ENCODE measurements around the gene ZNF462. TPM values are rescaled to one million over a fixed set of nuclear protein-coding genes. Genes with fewer than 3 reads are reported as not detected.
"Not testable (repeated sequence)": the region's sequence is repeated elsewhere in the genome, so short reads cannot be mapped to it uniquely, and the experiment has no call there.

The ZNF462 gene
- total RNA-seq, 1 experiment from 2014 or later: 3.9 TPM

- in situ Hi-C loops (cut with HindIII; ENCODE audit: low pct_unique_long_range_greater_than_20kb, low sequenced_read_pairs): no loop called here
- peak; percentile 41 for DNase-seq (ENCODE audit: low read depth)
Observed at GRCh38 chr9:106878934-106879333, 16.0 kb downstream of the ZNF462 start.

GRCh38 chr9:106879439-106879882 lies 16.5 kb downstream of the ZNF462 start:
- in situ Hi-C loops (cut with HindIII; ENCODE audit: low pct_unique_long_range_greater_than_20kb, low sequenced_read_pairs): no loop called here
- DNase-seq (ENCODE audit: low read depth): no peak

- DNase-seq (ENCODE audit: low read depth): no peak
- in situ Hi-C loops (cut with HindIII; ENCODE audit: low pct_unique_long_range_greater_than_20kb, low sequenced_read_pairs): no loop called here
Observed at GRCh38 chr9:106880081-106880480, 17.1 kb downstream of the ZNF462 start.

GRCh38 chr9:106880863-106881262 lies 17.9 kb downstream of the ZNF462 start:
- no peak for DNase-seq (ENCODE audit: low read depth)
- in situ Hi-C loops (cut with HindIII; ENCODE audit: low pct_unique_long_range_greater_than_20kb, low sequenced_read_pairs): no loop called here

- in situ Hi-C loops (cut with HindIII; ENCODE audit: low pct_unique_long_range_greater_than_20kb, low sequenced_read_pairs): no loop called here
- DNase-seq (ENCODE audit: low read depth): peak; percentile 28
Observed at GRCh38 chr9:106883030-106883429, 20.1 kb downstream of the ZNF462 start.

- in situ Hi-C loops (cut with HindIII; ENCODE audit: low pct_unique_long_range_greater_than_20kb, low sequenced_read_pairs): no loop called here
- peak; percentile 42 for DNase-seq (ENCODE audit: low read depth)
Observed at GRCh38 chr9:106883626-106884190, 20.7 kb downstream of the ZNF462 start.

- DNase-seq (ENCODE audit: low read depth): peak; percentile 11
Observed at GRCh38 chr9:106885451-106885850, 22.5 kb downstream of the ZNF462 start.

GRCh38 chr9:106886111-106887046 lies 23.4 kb downstream of the ZNF462 start:
- in situ Hi-C loops (cut with HindIII; ENCODE audit: low pct_unique_long_range_greater_than_20kb, low sequenced_read_pairs): no loop called here
- no peak for DNase-seq (ENCODE audit: low read depth)

More at GRCh38 chr9:106885451-106885850, 22.5 kb downstream of the ZNF462 start:
- in situ Hi-C loops (cut with HindIII; ENCODE audit: low pct_unique_long_range_greater_than_20kb, low sequenced_read_pairs): no loop called here

- DNase-seq (ENCODE audit: low read depth): no peak
- in situ Hi-C loops (cut with HindIII; ENCODE audit: low pct_unique_long_range_greater_than_20kb, low sequenced_read_pairs): no loop called here
Observed at GRCh38 chr9:106887066-106887465, 24.1 kb downstream of the ZNF462 start.

GRCh38 chr9:106889061-106889590 lies 26.2 kb downstream of the ZNF462 start:
- no peak for DNase-seq (ENCODE audit: low read depth)
- in situ Hi-C loops (cut with HindIII; ENCODE audit: low pct_unique_long_range_greater_than_20kb, low sequenced_read_pairs): no loop called here

- no peak for DNase-seq (ENCODE audit: low read depth)
- in situ Hi-C loops (cut with HindIII; ENCODE audit: low pct_unique_long_range_greater_than_20kb, low sequenced_read_pairs): no loop called here
Observed at GRCh38 chr9:106890608-106891007, 27.6 kb downstream of the ZNF462 start.

- no peak for DNase-seq (ENCODE audit: low read depth)
- in situ Hi-C loops (cut with HindIII; ENCODE audit: low pct_unique_long_range_greater_than_20kb, low sequenced_read_pairs): no loop called here
Observed at GRCh38 chr9:106891286-106891685, 28.3 kb downstream of the ZNF462 start.

GRCh38 chr9:106892632-106893031 lies 29.7 kb downstream of the ZNF462 start:
- in situ Hi-C loops (cut with HindIII; ENCODE audit: low pct_unique_long_range_greater_than_20kb, low sequenced_read_pairs): no loop called here
- DNase-seq (ENCODE audit: low read depth): peak; percentile 86

GRCh38 chr9:106893088-106893487 lies 30.1 kb downstream of the ZNF462 start:
- in situ Hi-C loops (cut with HindIII; ENCODE audit: low pct_unique_long_range_greater_than_20kb, low sequenced_read_pairs): no loop called here
- peak; percentile 75 for DNase-seq (ENCODE audit: low read depth)

- in situ Hi-C loops (cut with HindIII; ENCODE audit: low pct_unique_long_range_greater_than_20kb, low sequenced_read_pairs): no loop called here
- DNase-seq (ENCODE audit: low read depth): no peak
Observed at GRCh38 chr9:106896695-106897094, 33.7 kb downstream of the ZNF462 start.

- in situ Hi-C loops (cut with HindIII; ENCODE audit: low pct_unique_long_range_greater_than_20kb, low sequenced_read_pairs): no loop called here
- DNase-seq (ENCODE audit: low read depth): no peak
Observed at GRCh38 chr9:106897236-106897635, 34.3 kb downstream of the ZNF462 start.

GRCh38 chr9:106897751-106898150 lies 34.8 kb downstream of the ZNF462 start:
- DNase-seq (ENCODE audit: low read depth): no peak
- in situ Hi-C loops (cut with HindIII; ENCODE audit: low pct_unique_long_range_greater_than_20kb, low sequenced_read_pairs): no loop called here

- in situ Hi-C loops (cut with HindIII; ENCODE audit: low pct_unique_long_range_greater_than_20kb, low sequenced_read_pairs); DNase-seq (ENCODE audit: low read depth): not testable (repeated sequence)
Observed at GRCh38 chr9:106900523-106900922, 37.6 kb downstream of the ZNF462 start.

- in situ Hi-C loops (cut with HindIII; ENCODE audit: low pct_unique_long_range_greater_than_20kb, low sequenced_read_pairs): no loop called here
- DNase-seq (ENCODE audit: low read depth): no peak
Observed at GRCh38 chr9:106906129-106906528, 43.2 kb downstream of the ZNF462 start.

Measured in Caki2 (cell line).